Colonic mucosa (tissue), 4 donors: ENCODE results near the gene AMBRA1. TPM values are rescaled to one million over a fixed set of nuclear protein-coding genes. Genes with fewer than 3 reads are reported as not detected.

Experiments used
- DNase-seq: peaks from one replicate; pipeline ENCODE4 v3.0.0-alpha.2; 2020
- H3K27ac ChIP-seq: fragments of 200-600 bp; one replicate; pipeline ENCODE4 v1.8.0; 2021
- H3K27me3 ChIP-seq: fragments of 200-600 bp; one replicate; pipeline ENCODE4 v1.8.0; 2021
- H3K36me3 ChIP-seq: fragments of 200-600 bp; one replicate; pipeline ENCODE4 v1.8.0; 2021
- H3K4me1 ChIP-seq: fragments of 200-600 bp; one replicate; pipeline ENCODE4 v1.8.0; 2021; ENCODE audit warnings: mild to moderate bottlenecking
- H3K4me3 ChIP-seq: fragments of 200-600 bp; one replicate; pipeline ENCODE4 v1.8.0; 2021
- H3K9ac ChIP-seq, 2 donors: one replicate each; pipeline ENCODE4 v1.7.0; 2013; ENCODE audit warnings: control low read depth in 2 of 2, low read depth in 2 of 2, low read length in 2 of 2
- H3K9me3 ChIP-seq: fragments of 200-600 bp; one replicate; pipeline ENCODE4 v1.8.0; 2021
- intact Hi-C: fragments of 100-400 bp; cut with DNase I; formaldehyde crosslinking; loops from one replicate; pipeline ENCODE4 v1.14.1; 2022
- total RNA-seq, 2 donors: library from RNA; stranded (reverse); fragmentation: NEBNext Ultra II Directional in 1 of 2; extraction: Animal tissue kit (Norgen Biotek cat#: 25700) in 1 of 2; gene quantifications; one replicate each; pipeline ENCODE4 v1.2.1, GENCODE V29; 2021
- TF ChIP-seq, protein P1 (sequence below): fragments of 200-600 bp; IDR thresholded peaks from one replicate; pipeline ENCODE4 v1.8.0; 2022; ENCODE audit warnings: antibody characterized with exemption, mild to moderate bottlenecking
- donor health status: healthy.
- donor health status: DM: no; HTN: no; CAD: no.
- donor health status: DM: no; HTN: no; CAD: no.

Gene AMBRA1
- total RNA-seq, 2 donors from 2014 or later: 32.7 to 33.8 TPM

DNA sequence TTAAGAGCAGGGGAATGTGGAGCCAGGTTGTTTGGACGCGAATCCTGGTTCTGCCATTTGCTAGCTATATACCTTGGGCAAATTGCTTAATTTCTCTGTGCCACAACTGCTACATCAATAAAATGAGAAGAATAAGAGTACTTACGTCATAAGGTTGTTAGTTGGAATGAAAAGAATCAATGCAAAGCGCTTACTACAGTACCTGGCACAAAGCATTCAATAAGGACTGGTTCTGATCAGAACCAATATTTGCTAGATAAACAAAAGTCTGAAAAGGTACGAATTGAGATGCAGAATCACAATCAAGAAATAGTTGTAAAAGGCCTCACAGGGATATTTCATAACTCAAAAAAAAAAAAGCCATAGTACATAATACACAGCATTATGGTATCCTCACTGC, 11.2 kb downstream of the AMBRA1 start:
- H3K4me3 ChIP-seq: no peak overlapping the region
- H3K27me3 ChIP-seq: no peaks in the 10 kb centered on the region
- no peak for DNase-seq
- no peaks in the 10 kb centered on the region for H3K36me3 ChIP-seq
- H3K27ac ChIP-seq: no peak overlapping the region
- intact Hi-C loops: no loop called here
- TF ChIP-seq, protein P1, sequence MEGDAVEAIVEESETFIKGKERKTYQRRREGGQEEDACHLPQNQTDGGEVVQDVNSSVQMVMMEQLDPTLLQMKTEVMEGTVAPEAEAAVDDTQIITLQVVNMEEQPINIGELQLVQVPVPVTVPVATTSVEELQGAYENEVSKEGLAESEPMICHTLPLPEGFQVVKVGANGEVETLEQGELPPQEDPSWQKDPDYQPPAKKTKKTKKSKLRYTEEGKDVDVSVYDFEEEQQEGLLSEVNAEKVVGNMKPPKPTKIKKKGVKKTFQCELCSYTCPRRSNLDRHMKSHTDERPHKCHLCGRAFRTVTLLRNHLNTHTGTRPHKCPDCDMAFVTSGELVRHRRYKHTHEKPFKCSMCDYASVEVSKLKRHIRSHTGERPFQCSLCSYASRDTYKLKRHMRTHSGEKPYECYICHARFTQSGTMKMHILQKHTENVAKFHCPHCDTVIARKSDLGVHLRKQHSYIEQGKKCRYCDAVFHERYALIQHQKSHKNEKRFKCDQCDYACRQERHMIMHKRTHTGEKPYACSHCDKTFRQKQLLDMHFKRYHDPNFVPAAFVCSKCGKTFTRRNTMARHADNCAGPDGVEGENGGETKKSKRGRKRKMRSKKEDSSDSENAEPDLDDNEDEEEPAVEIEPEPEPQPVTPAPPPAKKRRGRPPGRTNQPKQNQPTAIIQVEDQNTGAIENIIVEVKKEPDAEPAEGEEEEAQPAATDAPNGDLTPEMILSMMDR: no peak
- H3K9me3 ChIP-seq: no peaks in the 10 kb centered on the region
- H3K4me1 ChIP-seq: no peaks in the 10 kb centered on the region
- no peak overlapping the region for H3K9ac ChIP-seq

DNA sequence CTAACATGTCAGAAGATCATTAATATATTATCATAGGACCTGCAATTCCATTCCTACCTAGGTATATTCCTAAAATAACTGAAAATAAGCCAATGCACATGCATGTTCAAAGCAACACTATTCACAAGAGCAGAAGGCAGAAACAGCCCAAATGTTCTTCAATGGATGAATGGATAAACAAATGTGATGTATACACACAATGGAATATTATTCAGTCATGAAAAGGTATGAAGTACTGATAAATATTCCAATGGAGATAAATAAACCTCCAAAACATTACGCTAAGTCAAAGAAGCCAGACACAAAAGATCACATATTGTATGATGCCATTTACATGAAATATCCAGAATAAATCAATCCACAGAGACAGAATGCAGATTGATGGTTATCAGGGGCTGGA, 16.8 kb downstream of the AMBRA1 start:
- H3K4me1 ChIP-seq: no peaks in the 10 kb centered on the region
- H3K9ac ChIP-seq: no peak overlapping the region
- H3K9me3 ChIP-seq: no peaks in the 10 kb centered on the region
- DNase-seq: no peak
- intact Hi-C loops: no loop called here
- no peaks in the 10 kb centered on the region for H3K36me3 ChIP-seq
- TF ChIP-seq, protein P1: no peak
- no peak overlapping the region for H3K4me3 ChIP-seq
- H3K27ac ChIP-seq: no peak overlapping the region
- H3K27me3 ChIP-seq: no peaks in the 10 kb centered on the region

DNA sequence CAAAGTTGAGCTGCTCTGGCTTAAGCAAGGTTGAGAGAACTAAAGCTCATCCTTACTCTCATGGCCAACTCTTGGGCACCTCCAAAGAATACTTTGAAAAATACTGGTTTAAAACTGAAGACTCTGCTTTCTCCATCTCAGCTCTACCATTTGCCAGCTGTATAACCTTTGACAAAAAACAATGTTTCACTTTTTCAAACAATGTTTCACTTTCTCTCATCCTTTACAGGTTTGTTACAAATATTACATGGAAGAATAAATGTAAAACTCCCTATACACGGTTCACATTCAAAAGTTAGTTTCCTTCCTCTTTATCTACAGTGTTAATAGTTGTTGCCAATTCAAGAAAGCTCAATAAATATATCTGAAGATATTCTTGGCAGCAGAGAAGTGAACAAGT, 19.2 kb downstream of the AMBRA1 start:
- Histone ChIP-seq H3K27ac (no peak overlapping the region), H3K9me3 (no peaks in the 10 kb centered on the region), H3K4me3 (no peak overlapping the region), H3K36me3 (no peaks in the 10 kb centered on the region), H3K27me3 (no peaks in the 10 kb centered on the region), H3K4me1 (no peaks in the 10 kb centered on the region), H3K9ac (no peak overlapping the region)
- no peak for DNase-seq
- TF ChIP-seq, protein P1: no peak
- intact Hi-C loops: no loop called here

DNA sequence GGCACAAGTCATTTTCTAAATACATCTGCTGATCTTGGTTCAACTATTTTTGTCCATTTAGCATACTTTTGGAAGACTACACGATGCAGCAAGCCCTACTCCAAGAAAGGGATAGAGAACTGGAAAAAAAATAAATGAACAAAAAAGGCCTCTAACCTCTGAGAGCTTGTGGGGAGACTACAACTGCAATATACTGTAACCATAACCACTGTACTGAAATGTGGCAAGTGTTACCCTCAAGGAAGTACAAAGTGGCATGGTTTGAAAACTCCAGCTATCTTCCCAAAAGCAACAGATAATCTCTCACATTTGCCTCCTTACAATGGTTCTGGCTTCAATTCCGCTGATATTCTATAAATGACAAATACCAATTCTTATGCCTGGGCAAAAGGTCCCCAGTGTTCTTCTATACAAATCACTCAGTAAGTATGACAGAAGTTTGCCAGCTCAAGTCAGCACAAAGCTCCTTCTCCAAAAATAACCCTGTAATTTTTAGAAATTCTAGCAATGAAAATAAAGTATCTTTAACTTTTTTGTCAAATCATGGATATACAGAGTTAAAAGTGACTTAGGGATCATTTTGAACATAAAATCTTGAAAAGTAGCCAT, 22.9 kb downstream of the AMBRA1 start:
- H3K27me3 ChIP-seq: no peaks in the 10 kb centered on the region

DNA sequence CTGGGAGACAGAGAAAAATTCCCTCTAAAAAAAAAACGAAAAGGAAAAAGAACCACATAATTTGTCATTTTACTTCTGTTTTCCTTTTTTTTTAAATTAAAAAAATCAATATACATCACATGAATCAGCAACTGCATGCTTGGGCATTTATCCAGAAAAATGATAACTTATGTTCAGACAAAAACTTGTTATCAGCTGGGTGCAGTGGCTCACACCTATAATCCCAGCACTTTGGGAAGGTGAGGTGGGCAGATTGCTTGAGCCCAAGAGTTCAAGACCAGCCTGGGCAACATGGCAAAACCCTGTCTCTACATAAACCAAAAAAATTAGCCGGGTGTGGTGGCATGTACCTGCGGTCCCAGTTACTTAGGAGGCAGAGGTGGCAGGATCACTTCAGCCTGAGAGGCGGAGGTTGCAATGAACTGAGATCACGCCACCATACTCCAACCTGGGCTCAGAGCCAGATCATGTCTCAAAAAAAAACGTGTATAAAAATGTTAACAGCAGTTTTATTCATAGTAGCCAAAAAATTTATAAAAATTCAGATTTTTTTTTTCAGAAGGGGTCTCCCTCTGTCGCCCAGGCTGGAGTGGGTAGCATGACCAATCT, 28.5 kb downstream of the AMBRA1 start:
- peaks cover 6% of the 10 kb centered on the region for H3K4me1 ChIP-seq
- H3K27me3 ChIP-seq: no peaks in the 10 kb centered on the region
- H3K9me3 ChIP-seq: no peaks in the 10 kb centered on the region
- H3K36me3 ChIP-seq: no peaks in the 10 kb centered on the region
- TF ChIP-seq, protein P1: no peak
- intact Hi-C loops: no loop called here
- H3K4me3 ChIP-seq: no peak overlapping the region
- H3K27ac ChIP-seq: no peak overlapping the region
- DNase-seq: no peak
- no peak overlapping the region for H3K9ac ChIP-seq

More for the DNA sequence above, 22.9 kb downstream of the AMBRA1 start:
- Histone ChIP-seq H3K9ac (no peak overlapping the region), H3K4me1 (no peaks in the 10 kb centered on the region), H3K9me3 (no peaks in the 10 kb centered on the region), H3K27ac (no peak overlapping the region), H3K4me3 (no peak overlapping the region), H3K36me3 (no peaks in the 10 kb centered on the region)
- TF ChIP-seq, protein P1: no peak
- intact Hi-C loops: no loop called here
- DNase-seq: no peak
